GM12891 (cell line): ENCODE data around the gene ALPI.

Experiments
- DNase-seq: peaks from one replicate; pipeline ENCODE4 v3.0.0; 2011; ENCODE audit warnings: low spot score; ENCODE audit not compliant: insufficient read length
- FAIRE-seq: peaks from 2 replicates; lab custom pipeline; 2011; peaks lifted over from hg19 to GRCh38; lab: Jason Lieb, UNC
- PAX5 ChIP-seq: IDR thresholded peaks from 2 replicates; pipeline ENCODE4 v1.6.1; 2011; ENCODE audit warnings: low read length, moderate library complexity, mild to moderate bottlenecking; ENCODE audit not compliant: insufficient read depth, severe bottlenecking
- POLR2A ChIP-seq: IDR thresholded peaks from 2 replicates; pipeline ENCODE4 v1.6.1; 2011; ENCODE audit warnings: low read depth, low read length, control low read depth
- POLR2AphosphoS5 ChIP-seq: IDR thresholded peaks from 2 replicates; pipeline ENCODE4 v1.6.1; 2011; ENCODE audit warnings: low read depth, low read length, control low read depth
- POU2F2 ChIP-seq: IDR thresholded peaks from 2 replicates; pipeline ENCODE4 v1.6.1; 2011; ENCODE audit warnings: low read depth, mild to moderate bottlenecking, control low read depth, low read length, moderate library complexity
- SPI1 ChIP-seq: IDR thresholded peaks from 2 replicates; pipeline ENCODE4 v1.6.1; 2011; ENCODE audit warnings: low read depth, low read length, control low read depth
- TAF1 ChIP-seq: IDR thresholded peaks from 2 replicates; pipeline ENCODE4 v1.6.1; 2011; ENCODE audit warnings: low read depth, low read length, control low read depth

Gene ALPI

DNA sequence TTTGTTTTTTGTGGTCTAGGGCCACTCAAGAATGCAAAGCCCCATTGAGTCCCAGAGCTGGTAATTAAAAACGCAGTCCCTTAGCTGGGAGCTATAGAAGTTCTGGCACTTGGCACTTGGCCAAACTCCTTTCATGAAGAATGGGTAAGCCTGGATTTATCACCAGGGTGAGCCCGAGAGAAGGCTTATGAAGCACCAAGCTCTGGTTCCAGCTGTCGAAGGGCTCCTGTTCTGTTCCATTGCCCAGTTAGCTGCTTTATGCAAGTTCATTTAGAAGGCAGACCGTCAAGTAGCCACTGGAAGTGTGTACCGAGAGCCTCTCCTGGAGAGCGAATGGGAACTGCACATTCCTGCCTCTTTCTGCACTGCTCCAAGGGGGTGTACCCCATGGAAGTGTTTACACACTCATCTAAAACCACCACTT, 17.5 kb downstream of the ALPI start:
- DNase-seq (no peak), FAIRE-seq (no peak)
- no peak for TF ChIP-seq POU2F2

DNA sequence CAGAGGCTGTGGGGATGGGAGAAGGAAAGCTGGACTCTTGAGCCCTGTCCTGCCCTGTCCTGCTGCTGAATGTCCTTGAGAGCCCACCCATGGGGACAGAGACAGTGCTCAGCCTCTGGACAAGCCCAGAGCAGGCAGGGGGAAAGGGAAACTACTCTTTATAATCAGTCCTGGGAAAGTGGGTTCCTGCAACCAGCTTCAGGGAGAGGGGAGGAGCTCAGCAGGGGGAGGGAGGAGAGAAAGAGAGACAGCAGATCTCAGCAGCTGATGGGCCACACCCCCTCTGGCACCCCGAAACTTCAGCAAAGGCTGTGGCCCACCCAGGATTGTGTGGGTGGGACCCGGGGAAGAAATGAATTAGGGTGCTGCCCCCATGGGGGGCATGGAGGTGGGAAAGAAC, 20.1 kb downstream of the ALPI start:
- FAIRE-seq (no peak), DNase-seq (no peak)
- TF ChIP-seq POLR2AphosphoS5 = no peak
- TF ChIP-seq SPI1 = no peak
- no peak for TF ChIP-seq PAX5
- TF ChIP-seq POLR2A = no peak
- TF ChIP-seq TAF1 = no peak
- no peak for TF ChIP-seq POU2F2

DNA sequence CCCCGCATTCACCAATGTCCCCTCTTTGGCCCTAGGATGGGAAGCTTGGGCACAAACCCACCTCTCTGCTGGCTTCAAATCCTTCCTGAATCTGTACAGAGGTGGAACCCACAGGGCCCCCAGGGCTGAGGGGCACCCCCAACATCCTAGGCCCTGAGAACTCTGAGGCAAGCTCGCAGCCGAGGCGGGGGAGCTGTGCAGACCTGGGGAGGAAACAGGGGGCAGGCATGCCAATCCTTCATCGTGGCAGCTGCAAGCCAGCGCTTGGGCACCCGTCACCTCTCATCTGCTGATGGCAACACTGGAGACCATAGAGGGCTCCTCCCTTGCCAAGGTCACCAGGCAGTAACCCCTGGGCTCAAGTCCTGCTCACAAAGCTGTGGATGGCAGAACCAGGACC, 20.8 kb downstream of the ALPI start:
- FAIRE-seq (no peak), DNase-seq (no peak)
- TF ChIP-seq POLR2AphosphoS5 = no peak
- TF ChIP-seq TAF1 = no peak
- no peak for TF ChIP-seq POLR2A
- TF ChIP-seq POU2F2 = no peak
- TF ChIP-seq PAX5 = no peak
- TF ChIP-seq SPI1 = no peak

DNA sequence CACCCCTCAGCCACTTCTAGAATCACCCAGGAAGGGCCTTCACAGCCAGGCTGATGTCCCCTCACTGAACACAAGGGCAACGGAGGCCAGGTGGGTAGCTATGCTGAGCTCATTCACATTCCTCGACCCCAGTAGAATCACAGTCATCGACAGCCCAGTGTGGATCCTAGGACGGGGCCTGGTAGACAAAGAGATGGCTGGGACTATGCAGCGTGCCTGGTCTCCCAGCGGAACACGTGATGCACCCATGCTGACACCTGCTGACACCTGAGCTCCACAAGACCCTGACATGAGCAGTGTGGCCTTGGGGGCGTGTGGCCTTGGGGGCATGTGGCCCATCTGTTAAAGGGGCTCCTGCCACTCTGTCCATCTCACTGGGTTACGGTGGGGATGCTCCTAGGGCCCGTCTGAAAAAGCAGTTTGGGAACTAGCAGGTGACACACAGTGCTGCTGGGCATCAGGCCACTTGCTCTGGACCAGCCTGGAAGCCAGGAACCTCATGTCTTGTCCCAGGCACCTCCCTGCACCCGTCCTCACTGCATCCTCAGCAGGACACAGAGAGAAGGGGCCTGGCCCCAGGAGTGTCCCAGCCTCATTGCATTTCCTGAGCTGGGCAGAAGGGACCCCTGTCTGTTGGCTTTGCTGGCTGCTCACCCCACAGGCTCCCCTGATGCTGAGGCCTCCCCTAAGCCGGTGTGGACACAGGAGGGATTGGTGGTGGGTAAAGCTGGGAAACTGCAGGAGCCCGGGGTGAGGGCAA, 22.0 kb downstream of the ALPI start:
- DNase-seq = no peak
- TF ChIP-seq TAF1 = no peak
- no peak for FAIRE-seq

DNA sequence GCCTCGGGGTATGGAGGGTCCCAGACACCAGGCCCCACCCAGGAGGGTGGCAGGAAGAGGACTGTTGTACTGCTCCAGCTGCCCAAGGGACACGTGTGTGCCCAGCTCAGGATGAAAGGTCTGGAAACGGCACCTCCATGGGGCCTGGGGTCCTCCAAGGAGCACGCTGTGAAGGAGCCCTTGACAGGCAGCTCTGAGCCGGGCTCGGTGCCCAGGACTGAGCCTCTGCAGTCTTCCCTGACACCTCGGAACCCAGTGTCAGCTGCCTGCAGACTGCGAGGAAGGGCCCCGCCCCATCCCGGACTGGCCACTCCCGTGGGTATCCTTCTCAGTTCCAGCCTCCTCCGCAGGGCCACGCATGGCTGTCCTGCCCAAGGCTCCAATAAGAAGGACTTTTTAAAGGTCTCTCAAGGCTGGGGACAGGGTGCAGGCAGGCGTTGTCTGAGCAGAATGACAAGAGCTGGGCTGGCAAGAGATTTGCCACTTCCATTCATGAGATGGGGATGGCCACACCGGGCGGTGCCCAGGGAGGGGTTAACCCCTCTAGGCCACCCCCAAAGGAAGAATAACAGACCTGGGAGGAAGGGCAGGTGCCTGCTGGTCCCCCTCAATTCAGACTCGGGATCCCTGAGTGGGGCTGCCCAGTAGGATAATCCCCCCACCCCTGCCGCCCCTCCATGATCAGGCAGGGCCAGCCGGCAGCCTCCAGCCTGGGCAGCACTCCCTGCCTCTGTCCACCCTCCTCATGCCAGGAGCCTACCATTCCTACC, 22.8 kb downstream of the ALPI start:
- no peak for FAIRE-seq

DNA sequence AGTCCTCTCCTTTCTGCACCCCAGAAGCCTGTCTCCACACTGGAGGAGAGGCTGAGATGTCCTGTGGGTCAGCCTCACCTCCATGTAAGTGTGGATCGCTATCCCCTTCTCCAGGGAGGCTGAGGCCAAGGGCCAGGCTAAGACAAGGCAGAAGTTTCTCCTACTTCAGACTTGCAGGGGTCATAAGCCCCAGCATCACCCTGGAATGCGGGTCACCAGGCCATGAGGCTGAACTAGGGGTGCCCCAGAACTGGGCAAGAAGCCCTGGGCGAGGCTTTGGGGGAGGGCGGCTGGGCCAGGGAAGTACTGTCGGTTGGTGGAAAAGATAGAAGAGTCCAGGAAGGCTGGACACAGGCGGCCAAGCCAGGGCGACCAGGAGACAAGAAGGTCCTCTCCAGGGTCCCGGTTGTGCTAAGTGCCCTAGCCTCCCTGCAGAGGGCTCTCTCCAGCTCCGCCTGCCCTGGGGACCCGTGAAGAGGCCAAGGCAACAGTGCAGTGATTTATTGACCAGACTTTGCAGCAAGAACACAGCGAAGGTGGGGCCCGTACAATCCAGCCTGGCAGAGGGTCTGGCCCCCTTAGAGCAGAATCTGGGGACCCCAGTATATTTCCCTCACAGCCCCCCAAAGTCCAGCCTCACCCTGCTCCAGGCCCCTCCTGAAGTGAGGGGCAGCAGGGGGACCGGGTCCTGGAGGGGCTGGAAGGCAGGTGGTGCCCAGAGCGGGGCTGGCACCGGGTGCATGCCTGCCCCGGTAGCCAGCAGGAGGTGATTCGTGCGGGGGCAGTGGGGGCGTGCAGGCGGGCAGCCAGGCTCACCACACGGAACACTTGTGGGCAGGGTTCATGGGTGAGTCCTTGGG, 23.6 kb downstream of the ALPI start:
- FAIRE-seq (no peak), DNase-seq (no peak)
- TF ChIP-seq POU2F2 (no peak), POLR2AphosphoS5 (no peak), PAX5 (no peak), TAF1 (no peak), POLR2A (no peak), SPI1 (no peak)

More for the DNA sequence above, 22.8 kb downstream of the ALPI start:
- TF ChIP-seq TAF1 (no peak), POU2F2 (no peak), PAX5 (no peak), SPI1 (no peak), POLR2AphosphoS5 (no peak), POLR2A (no peak)
- DNase-seq = no peak

DNA sequence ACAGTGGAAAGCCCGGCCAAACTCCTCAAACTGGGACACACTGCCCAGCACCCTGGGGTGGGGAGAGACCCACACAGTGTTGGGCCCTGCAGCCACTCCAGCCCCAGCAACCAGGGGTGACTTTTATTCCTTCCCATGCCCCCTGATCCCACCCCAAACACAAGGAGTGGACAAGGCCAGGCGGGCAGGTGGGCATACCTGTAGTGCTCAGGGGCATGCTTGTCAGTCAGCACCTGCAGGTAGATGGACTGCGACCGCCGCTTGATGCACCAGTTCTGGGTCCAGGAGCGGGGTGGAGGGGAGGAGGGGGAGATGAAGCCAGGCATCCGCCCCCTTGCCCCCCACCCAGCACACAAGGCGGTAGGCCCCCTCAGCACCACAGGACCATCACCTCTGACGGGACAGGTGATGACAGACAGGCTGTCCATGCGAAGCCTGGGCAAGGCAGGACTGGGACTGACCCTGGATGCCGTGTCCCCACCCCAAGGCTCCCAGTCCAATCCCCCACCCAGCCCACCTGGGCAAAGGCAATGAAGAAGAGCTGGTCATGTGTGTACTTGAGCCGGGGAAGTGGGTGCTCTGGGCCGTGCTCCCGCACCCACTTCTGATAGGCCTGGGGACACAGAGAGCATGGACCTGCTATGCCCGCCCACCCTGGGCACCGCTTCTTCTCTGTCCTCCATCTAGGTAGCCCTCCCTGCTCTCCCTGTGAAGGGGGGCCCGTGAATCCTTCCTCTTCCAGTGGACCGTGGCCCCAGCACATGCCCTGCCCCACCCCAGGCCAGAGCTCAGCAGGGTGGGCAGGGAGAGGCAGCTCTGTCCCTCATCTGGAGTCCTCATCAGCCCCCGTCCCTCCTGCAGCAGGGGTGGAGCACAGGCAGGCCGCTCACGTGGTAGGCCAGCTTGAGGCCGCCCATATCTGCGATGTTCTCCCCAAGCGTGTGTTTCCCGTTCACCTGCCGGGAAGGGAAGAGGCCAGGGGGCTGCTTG, 24.5 kb downstream of the ALPI start:
- DNase-seq = no peak

DNA sequence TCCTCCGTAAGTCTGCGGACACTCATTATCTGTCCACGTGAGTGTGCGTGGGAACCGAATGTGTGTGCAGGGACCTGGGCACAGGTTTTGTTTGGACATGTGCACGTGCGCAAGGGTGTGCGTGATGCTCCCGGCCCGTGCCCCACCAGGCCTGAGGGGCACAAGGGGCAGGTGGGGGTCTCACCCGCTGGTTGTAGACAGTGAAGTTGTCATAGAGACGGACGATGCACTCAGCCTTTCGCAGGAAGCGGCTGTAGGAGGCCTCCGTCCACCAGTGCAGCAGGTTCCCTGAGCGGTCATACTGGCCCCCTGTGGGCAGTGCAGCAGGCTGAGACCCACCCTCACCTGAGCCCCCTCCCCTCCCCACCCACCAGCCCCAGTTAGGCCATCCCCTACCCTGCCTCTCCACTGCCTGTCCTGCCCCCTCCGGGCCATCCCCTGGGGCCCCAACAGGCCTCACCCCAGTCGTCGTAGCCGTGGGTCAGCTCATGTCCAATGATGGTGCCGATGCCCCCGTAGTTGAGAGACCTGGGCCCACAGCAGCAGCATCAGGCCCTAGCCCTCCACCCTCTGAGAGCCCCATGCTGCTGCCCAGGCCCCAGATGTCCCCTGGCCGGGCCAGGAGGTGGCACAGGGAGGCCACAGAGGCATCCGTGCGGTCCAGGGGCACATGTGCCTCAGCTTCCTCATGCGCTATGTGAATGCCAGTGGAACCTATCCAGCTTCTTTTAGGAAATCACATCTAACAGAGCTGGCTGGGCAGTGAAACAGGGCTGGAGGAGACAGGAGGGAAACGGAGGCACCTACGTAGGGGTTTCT, 25.6 kb downstream of the ALPI start:
- TF ChIP-seq POLR2AphosphoS5 (no peak), PAX5 (no peak), TAF1 (no peak), POU2F2 (no peak), POLR2A (no peak), SPI1 (no peak)
- no peak for FAIRE-seq
- DNase-seq = no peak

More for the DNA sequence above, 24.5 kb downstream of the ALPI start:
- TF ChIP-seq TAF1 = no peak
- TF ChIP-seq POU2F2 = no peak
- no peak for TF ChIP-seq POLR2A
- no peak for TF ChIP-seq PAX5
- no peak for TF ChIP-seq SPI1
- no peak for TF ChIP-seq POLR2AphosphoS5
- FAIRE-seq = no peak
